Measurements from ENCODE around the gene PCSK5. TPM values are rescaled to one million over a fixed set of nuclear protein-coding genes. Genes with fewer than 3 reads are reported as not detected.
"Not testable (repeated sequence)": the region's sequence is repeated elsewhere in the genome, so short reads cannot be mapped to it uniquely, and the experiment has no call there.

PCSK5 gene
- total RNA-seq, 2 donors from 2014 or later, result 2.5 to 3.5 TPM

- peaks cover 7% of the 10 kb centered on the region for H3K27me3 Mint-ChIP-seq (ENCODE audit: insufficient read depth)
- peaks cover 5% of the 10 kb centered on the region for H3K27me3 ChIP-seq (ENCODE audit: control insufficient read depth, insufficient read depth, low read length, poor library complexity, severe bottlenecking)
- H3K9me3 Mint-ChIP-seq, result peaks cover 1% of the 10 kb centered on the region
- H3K4me1 ChIP-seq (ENCODE audit: control insufficient read depth, insufficient read depth, low read length), result no peaks in the 10 kb centered on the region
- H3K4me3 ChIP-seq (ENCODE audit: low read length), result no peak overlapping the region
- no peaks in the 10 kb centered on the region for H3K9me3 ChIP-seq (ENCODE audit: control insufficient read depth, low read length)
- H3K36me3 Mint-ChIP-seq (ENCODE audit: low read depth), result no peaks in the 10 kb centered on the region
- H3K27ac Mint-ChIP-seq, result no peak overlapping the region
- no peak overlapping the region for H3K4me3 Mint-ChIP-seq
- DNase-seq, result no peak
- H3K4me1 Mint-ChIP-seq, result no peaks in the 10 kb centered on the region
- H3K36me3 ChIP-seq (ENCODE audit: control insufficient read depth, insufficient read depth, low read length), result no peaks in the 10 kb centered on the region
- WGBS, 2 experiments (ENCODE audit: insufficient coverage in 1 of 2, insufficient read length in 1 of 2), result 90% methylated on average over 4 of the region's 4 CpGs; no CpG with 5 or more reads in 1 of the 2 experiments
- no peak overlapping the region for H3K27ac ChIP-seq (ENCODE audit: low read depth, low read length)
- H3K9ac ChIP-seq (ENCODE audit: extremely low read depth, low read length, poor library complexity, severe bottlenecking), result no peak overlapping the region
- TF ChIP-seq CTCF (conservative IDR thresholded peaks at IDR 0.05), result no peak
Observed at GRCh38 chr9:75864266-75864665, 26.2 kb upstream of the PCSK5 start.

- H3K4me1 Mint-ChIP-seq, result no peaks in the 10 kb centered on the region
- H3K27me3 ChIP-seq (ENCODE audit: control insufficient read depth, insufficient read depth, low read length, poor library complexity, severe bottlenecking), result peaks cover 5% of the 10 kb centered on the region
- WGBS, 2 experiments (ENCODE audit: insufficient coverage in 1 of 2, insufficient read length in 1 of 2), result 61 to 66% methylated on average over 2 of the region's 2 CpGs
Observed at GRCh38 chr9:75866273-75866871, 24.1 kb upstream of the PCSK5 start.

GRCh38 chr9:75868526-75868925 lies 21.9 kb upstream of the PCSK5 start:
- not testable (repeated sequence) for H3K4me1 Mint-ChIP-seq; H3K27ac ChIP-seq (ENCODE audit: low read depth, low read length); H3K9ac ChIP-seq (ENCODE audit: extremely low read depth, low read length, poor library complexity, severe bottlenecking); H3K27ac Mint-ChIP-seq; H3K4me3 Mint-ChIP-seq; H3K36me3 Mint-ChIP-seq (ENCODE audit: low read depth); H3K27me3 Mint-ChIP-seq (ENCODE audit: insufficient read depth); H3K4me3 ChIP-seq (ENCODE audit: low read length); H3K36me3 ChIP-seq (ENCODE audit: control insufficient read depth, insufficient read depth, low read length); DNase-seq; H3K9me3 ChIP-seq (ENCODE audit: control insufficient read depth, low read length); H3K27me3 ChIP-seq (ENCODE audit: control insufficient read depth, insufficient read depth, low read length, poor library complexity, severe bottlenecking); H3K4me1 ChIP-seq (ENCODE audit: control insufficient read depth, insufficient read depth, low read length); H3K9me3 Mint-ChIP-seq
- WGBS, 2 experiments (ENCODE audit: insufficient coverage in 1 of 2, insufficient read length in 1 of 2), result 94 to 100% methylated on average over 1 to 2 of the region's 2 CpGs

More at GRCh38 chr9:75866273-75866871, 24.1 kb upstream of the PCSK5 start:
- peak; percentile 84 for TF ChIP-seq CTCF (conservative IDR thresholded peaks at IDR 0.05)
- Histone ChIP-seq H3K4me1 (ENCODE audit: control insufficient read depth, insufficient read depth, low read length) (no peaks in the 10 kb centered on the region), H3K27ac (ENCODE audit: low read depth, low read length) (no peak overlapping the region), H3K4me3 (ENCODE audit: low read length) (no peak overlapping the region), H3K9me3 (ENCODE audit: control insufficient read depth, low read length) (no peaks in the 10 kb centered on the region), H3K9ac (ENCODE audit: extremely low read depth, low read length, poor library complexity, severe bottlenecking) (no peak overlapping the region), H3K36me3 (ENCODE audit: control insufficient read depth, insufficient read depth, low read length) (no peaks in the 10 kb centered on the region)
- DNase-seq, result peak; percentile 72
- peaks cover 7% of the 10 kb centered on the region for H3K27me3 Mint-ChIP-seq (ENCODE audit: insufficient read depth)
- H3K36me3 Mint-ChIP-seq (ENCODE audit: low read depth), result no peaks in the 10 kb centered on the region
- H3K9me3 Mint-ChIP-seq, result peaks cover 1% of the 10 kb centered on the region
- H3K4me3 Mint-ChIP-seq, result no peak overlapping the region
- H3K27ac Mint-ChIP-seq, result no peak overlapping the region

GRCh38 chr9:75869236-75869635 lies 21.2 kb upstream of the PCSK5 start:
- H3K27me3 ChIP-seq (ENCODE audit: control insufficient read depth, insufficient read depth, low read length, poor library complexity, severe bottlenecking), result peaks cover 5% of the 10 kb centered on the region
- Mint-ChIP-seq H3K4me1 (no peaks in the 10 kb centered on the region), H3K36me3 (ENCODE audit: low read depth) (no peaks in the 10 kb centered on the region), H3K27ac (no peak overlapping the region), H3K27me3 (ENCODE audit: insufficient read depth) (peaks cover 7% of the 10 kb centered on the region), H3K4me3 (no peak overlapping the region), H3K9me3 (no peaks in the 10 kb centered on the region)
- H3K4me1 ChIP-seq (ENCODE audit: control insufficient read depth, insufficient read depth, low read length), result no peaks in the 10 kb centered on the region
- H3K36me3 ChIP-seq (ENCODE audit: control insufficient read depth, insufficient read depth, low read length), result no peaks in the 10 kb centered on the region
- 87% methylated on average over 3 of the region's 3 CpGs; no CpG with 5 or more reads in 1 of the 2 experiments for WGBS, 2 experiments (ENCODE audit: insufficient coverage in 1 of 2, insufficient read length in 1 of 2)
- no peak overlapping the region for H3K27ac ChIP-seq (ENCODE audit: low read depth, low read length)
- H3K4me3 ChIP-seq (ENCODE audit: low read length), result no peak overlapping the region
- TF ChIP-seq CTCF (conservative IDR thresholded peaks at IDR 0.05), result no peak
- no peak for DNase-seq
- H3K9me3 ChIP-seq (ENCODE audit: control insufficient read depth, low read length), result no peaks in the 10 kb centered on the region
- H3K9ac ChIP-seq (ENCODE audit: extremely low read depth, low read length, poor library complexity, severe bottlenecking), result no peak overlapping the region

Measured in endodermal cell (in vitro differentiated cells).